Panc1 (cell line): ENCODE data around the gene SMTN.

ENCODE experiments used
- CTCF ChIP-seq: fragments of 450-650 bp; IDR thresholded peaks from 2 replicates; pipeline ENCODE4 v1.5.1; 2017; ENCODE audit warnings: mild to moderate bottlenecking
- POLR2AphosphoS5 ChIP-seq: IDR thresholded peaks from 2 replicates; pipeline ENCODE4 v1.6.1; 2012; ENCODE audit warnings: mild to moderate bottlenecking, low read depth, low read length, moderate library complexity
- SIN3A ChIP-seq: IDR thresholded peaks from 2 replicates; pipeline ENCODE4 v1.6.1; 2012; ENCODE audit warnings: low read depth, mild to moderate bottlenecking, low read length, moderate library complexity, borderline replicate concordance; ENCODE audit not compliant: insufficient read depth
- TCF7L2 ChIP-seq: IDR thresholded peaks from 2 replicates; pipeline ENCODE4 v1.6.1; 2011; ENCODE audit warnings: mild to moderate bottlenecking, low read depth, low read length, inconsistent platforms

- TF ChIP-seq TCF7L2 (no peak), CTCF (no peak), POLR2AphosphoS5 (no peak), SIN3A (no peak)
Observed at GRCh38 chr22:31106731-31107177, 25.6 kb downstream of the SMTN start.
